HUES64 (cell line): Measurements from ENCODE around the gene PPP5C.
"Not testable (repeated sequence)": the region's sequence is repeated elsewhere in the genome, so short reads cannot be mapped to it uniquely, and the experiment has no call there.

Experiments
- H3K27ac ChIP-seq: 2 replicates; pipeline ENCODE4 v1.7.0; 2013; ENCODE audit warnings: low read depth, low read length, inconsistent platforms
- H3K27me3 ChIP-seq: 2 replicates; pipeline ENCODE4 v1.6.1; 2013; ENCODE audit warnings: mild to moderate bottlenecking, low read length; ENCODE audit not compliant: insufficient read depth
- H3K36me3 ChIP-seq: 2 replicates; pipeline ENCODE4 v1.6.1; 2013; ENCODE audit warnings: mild to moderate bottlenecking, low read length; ENCODE audit not compliant: insufficient read depth
- H3K4me1 ChIP-seq: 2 replicates; pipeline ENCODE4 v1.6.1; 2013; ENCODE audit warnings: mild to moderate bottlenecking, low read length, moderate library complexity; ENCODE audit not compliant: insufficient read depth
- H3K4me3 ChIP-seq: 2 replicates; pipeline ENCODE4 v1.5.1; 2013; ENCODE audit warnings: mild to moderate bottlenecking, low read length, moderate library complexity
- H3K9ac ChIP-seq: 2 replicates; pipeline ENCODE4 v1.6.1; 2013; ENCODE audit warnings: mild to moderate bottlenecking, low read depth, low read length
- H3K9me3 ChIP-seq: 2 replicates; pipeline ENCODE4 v1.6.1; 2013; ENCODE audit warnings: low read depth, low read length; ENCODE audit not compliant: insufficient read depth
- WGBS: fragments of 150-250, 120-280 bp; methylation state at CpG from one replicate; pipeline ENCODE4 v1.1.7; 2013; ENCODE audit warnings: missing lambda C conversion rate; 5-methylcytosine and 5-hydroxymethylcytosine counted together

PPP5C gene

DNA sequence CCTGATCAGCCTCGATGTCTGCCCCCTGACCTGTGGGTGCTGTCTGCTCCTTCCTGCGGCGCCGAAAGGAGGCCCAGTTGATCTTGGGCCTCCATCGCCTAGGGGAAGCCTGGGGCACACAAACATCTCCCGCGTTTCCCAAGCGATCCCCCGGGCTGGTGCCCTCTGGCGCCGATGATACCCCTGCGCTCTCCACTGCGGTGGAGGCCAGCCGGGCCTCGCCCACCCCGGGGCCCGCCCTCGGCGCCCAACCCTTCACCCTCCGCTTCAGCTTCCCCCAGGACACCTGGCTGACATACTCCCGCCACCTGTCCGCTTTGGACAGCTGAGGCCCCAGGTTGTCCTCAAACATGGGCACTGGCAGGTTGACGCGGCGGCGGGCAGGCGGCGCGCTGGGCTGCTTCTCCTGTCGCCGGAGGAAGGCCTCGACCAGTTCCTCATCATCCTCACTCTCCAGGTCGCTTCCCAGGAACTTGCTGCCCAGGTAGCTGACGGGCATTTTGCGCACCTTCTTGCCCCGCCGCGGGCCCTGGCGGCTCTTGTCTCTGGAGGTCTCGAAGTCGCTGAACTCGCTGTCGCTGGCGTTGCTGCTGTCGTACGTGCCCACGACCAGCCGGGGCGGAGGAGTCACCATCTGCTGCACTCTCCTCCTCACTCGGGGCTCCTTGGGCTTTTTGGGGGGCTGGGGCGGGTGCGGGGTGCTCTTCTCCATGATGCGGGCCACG, 65.2 kb downstream of the PPP5C start:
- Histone ChIP-seq H3K4me3 (peak overlapping the region; percentile 79), H3K27me3 (peaks cover 23% of the 10 kb centered on the region), H3K9ac (peak overlapping the region; percentile 80; the same call in 1 of the 2 replicates), H3K4me1 (peaks cover 10% of the 10 kb centered on the region), H3K36me3 (peaks cover 7% of the 10 kb centered on the region), H3K27ac (no peak overlapping the region), H3K9me3 (no peaks in the 10 kb centered on the region)
- 8% methylated on average over 54 of the region's 54 CpGs for WGBS

DNA sequence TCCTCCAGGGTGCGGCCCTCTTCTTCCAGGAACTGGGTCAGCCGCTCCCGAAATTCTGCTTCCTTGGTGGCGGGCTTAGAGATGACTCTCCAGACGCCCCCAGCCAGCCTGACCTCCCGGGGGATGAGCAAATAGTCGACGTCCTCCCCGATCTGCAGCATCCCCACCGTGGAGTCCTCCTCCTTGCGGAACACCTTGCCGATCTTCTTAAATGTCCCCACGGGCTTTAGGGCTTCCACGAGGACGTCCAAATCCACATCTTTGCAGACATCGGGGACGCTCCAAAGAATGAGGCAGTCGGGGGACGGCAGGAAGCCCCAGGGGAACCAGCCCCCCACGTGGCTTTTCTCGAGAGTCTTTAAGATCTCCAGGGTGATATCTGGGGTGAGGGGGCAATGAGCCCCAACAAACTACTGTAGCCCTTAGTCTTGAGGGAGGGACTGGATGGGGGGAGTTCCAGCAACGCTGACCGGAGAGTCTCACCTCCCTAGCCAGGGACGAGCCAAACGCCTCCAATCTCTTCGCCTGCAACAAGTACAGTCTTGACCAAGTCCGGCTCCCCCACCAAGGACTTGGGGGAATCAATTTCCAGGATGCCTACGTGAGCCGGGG, 65.9 kb downstream of the PPP5C start:
- H3K9ac ChIP-seq, result peak overlapping the region; percentile 80
- H3K4me1 ChIP-seq, result peaks cover 8% of the 10 kb centered on the region; the same call in 1 of the 2 replicates
- under 1% methylated on average over 29 of the region's 29 CpGs for WGBS
- H3K27ac ChIP-seq, result peak overlapping the region; percentile 71; the same call in 1 of the 2 replicates
- H3K9me3 ChIP-seq, result no peaks in the 10 kb centered on the region
- peak overlapping the region; percentile 79 for H3K4me3 ChIP-seq
- H3K27me3 ChIP-seq, result peaks cover 20% of the 10 kb centered on the region; the same call in 1 of the 2 replicates
- peaks cover 7% of the 10 kb centered on the region for H3K36me3 ChIP-seq

DNA sequence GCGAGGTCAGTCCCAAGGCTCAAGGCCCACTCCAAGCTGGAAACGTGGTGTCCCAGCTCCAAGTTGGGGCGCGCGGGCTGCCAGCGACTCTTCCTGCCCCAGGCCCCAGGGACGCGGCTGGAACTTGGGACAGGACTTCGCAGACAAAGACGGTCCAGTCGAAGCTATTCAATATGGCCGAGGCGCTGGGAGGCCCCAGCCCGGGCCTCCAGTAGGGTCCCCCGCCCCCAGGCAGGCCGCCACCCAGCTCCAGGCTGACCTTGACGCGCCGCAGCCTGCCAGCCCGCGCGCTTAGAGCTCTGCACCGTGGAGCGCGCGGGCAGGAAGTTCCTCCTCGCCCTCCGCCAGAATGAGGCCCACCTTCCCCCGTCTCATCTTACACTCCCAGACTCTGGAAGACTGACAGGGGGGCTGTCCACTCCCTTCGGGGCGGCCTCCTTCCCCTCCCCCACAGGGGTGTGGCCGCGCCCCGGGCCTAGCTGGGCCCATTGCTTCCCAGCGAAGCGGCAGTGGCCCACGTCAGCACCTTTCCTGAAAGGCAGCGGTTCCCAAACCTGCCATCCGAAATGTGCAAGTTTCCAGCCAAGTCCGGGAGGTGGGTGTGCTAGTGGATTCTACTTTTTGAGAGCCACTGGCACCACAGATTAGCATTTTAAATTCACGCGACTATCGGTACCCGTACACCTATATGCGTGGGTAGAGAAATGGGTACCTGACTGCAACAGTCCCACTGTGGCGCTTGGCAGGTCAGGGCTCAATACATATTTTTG, 66.6 kb downstream of the PPP5C start, which contains the start of gene CCDC8:
TSS of gene CCDC8 (minus strand) at position 303 of the 770 bp plus-strand sequence. CDS start 754 bp downstream, outside the sequence.
- H3K9ac ChIP-seq, result peak within 1 kb of the TSS; percentile 80
- WGBS, result 8% methylated on average over 46 of the region's 46 CpGs
- peaks cover 3% of the 10 kb centered on the region; the same call in 1 of the 2 replicates for H3K4me1 ChIP-seq
- peaks cover 18% of the 10 kb centered on the region; the same call in 1 of the 2 replicates for H3K27me3 ChIP-seq
- peak within 1 kb of the TSS; percentile 79 for H3K4me3 ChIP-seq
- peak within 1 kb of the TSS; percentile 71; the same call in 1 of the 2 replicates for H3K27ac ChIP-seq
- H3K9me3 ChIP-seq, result no peaks in the 10 kb centered on the region
- H3K36me3 ChIP-seq, result peaks cover 7% of the 10 kb centered on the region

DNA sequence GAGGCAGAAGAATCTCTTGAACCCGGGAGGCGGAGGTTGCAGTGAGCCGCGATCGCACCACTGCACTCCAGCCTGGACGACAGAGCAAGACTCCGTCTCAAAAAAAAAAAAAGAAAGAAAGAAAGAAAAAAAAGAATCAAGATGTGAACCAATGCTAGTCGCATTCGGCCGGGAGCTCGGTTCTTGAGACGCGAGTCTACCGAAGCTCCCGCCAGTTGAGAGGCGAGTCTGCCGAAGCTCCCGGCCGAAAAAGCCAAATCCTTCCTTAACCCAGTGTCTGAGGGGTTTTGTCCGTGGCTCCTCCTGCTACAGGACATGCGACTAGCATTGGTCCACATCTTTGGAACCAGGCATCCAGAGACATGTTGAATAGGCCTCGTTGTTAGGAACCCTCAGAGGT, 68.0 kb downstream of the PPP5C start:
- peaks cover 18% of the 10 kb centered on the region; the same call in 1 of the 2 replicates for H3K27me3 ChIP-seq
- H3K9ac ChIP-seq, H3K27ac ChIP-seq, H3K4me1 ChIP-seq, H3K36me3 ChIP-seq, H3K4me3 ChIP-seq, H3K9me3 ChIP-seq: not testable (repeated sequence)
- 96% methylated on average over 22 of the region's 22 CpGs for WGBS

DNA sequence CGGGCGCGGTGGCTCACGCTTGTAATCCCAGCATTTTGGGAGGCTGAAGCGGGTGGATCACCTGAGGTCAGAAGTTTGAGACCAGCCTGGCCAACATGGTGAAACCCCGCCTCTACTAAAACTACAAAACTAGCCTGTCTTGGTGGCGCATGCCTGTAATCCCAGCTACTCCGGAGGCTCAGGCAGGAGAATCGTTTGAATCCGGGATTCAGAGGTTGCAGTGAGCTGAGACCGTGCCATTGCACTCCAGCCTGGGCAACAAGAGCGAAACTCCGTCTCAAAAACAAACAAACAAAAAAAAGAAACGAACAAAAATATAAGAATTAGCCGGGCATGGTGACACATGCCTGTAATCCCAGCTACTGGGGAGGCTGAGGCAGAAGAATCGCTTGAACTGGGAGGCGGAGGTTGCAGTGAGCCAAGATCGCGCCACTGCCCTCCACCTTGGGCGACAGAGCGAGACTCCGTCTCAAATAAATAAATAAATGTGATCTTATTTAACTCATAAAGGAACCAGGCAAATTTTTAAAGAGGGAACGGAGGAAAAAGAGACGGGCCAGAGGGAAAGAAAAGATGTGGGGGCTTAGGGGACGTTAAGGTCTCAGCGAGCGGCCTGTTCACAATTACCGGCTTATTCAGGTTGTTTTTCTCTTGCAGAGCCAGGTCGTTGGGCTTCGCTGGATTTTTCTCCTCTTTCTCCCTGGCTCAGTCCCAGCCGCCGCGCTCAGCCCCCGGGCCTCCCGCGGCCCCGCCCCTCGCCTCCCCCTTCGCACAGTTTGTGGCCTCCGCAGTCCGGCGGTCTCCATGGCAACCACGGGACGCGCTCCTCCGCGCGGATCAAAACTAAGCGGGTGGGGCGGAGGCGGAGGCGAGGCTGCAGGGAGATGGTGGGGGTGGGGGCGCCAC, 69.2 kb downstream of the PPP5C start:
- Histone ChIP-seq H3K9ac (peak overlapping the region; percentile 67), H3K27ac (peak overlapping the region; percentile 66; the same call in 1 of the 2 replicates), H3K4me3 (peak overlapping the region; percentile 43), H3K27me3 (peaks cover 17% of the 10 kb centered on the region; the same call in 1 of the 2 replicates)
- H3K9me3 ChIP-seq, H3K4me1 ChIP-seq, H3K36me3 ChIP-seq: not testable (repeated sequence)
- 21% methylated on average over 49 of the region's 53 CpGs for WGBS

DNA sequence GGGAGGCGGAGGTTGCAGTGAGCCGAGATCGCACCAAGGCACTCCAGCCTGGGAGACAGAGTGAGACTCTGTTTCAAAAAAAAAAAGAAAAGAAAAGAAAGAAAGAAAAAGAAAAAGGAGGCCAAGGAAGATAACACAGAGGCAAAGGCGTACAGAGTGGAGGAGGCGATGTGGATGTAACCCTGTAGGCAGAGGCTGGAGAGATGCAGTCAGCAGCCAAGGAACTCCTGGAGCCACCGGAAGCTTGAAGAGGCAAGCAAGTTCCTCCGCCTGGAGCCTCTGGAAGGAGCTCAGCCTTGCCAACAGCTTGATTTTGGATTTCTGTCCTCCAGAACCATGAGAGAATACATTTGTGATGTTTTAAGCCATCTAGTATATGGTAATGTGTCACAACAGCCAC, 73.2 kb downstream of the PPP5C start:
- no peak overlapping the region for H3K4me3 ChIP-seq
- no peaks in the 10 kb centered on the region for H3K27me3 ChIP-seq
- no peaks in the 10 kb centered on the region; the same call in 1 of the 2 replicates for H3K4me1 ChIP-seq
- WGBS, result 90% methylated on average over 7 of the region's 7 CpGs
- H3K9ac ChIP-seq, result no peak overlapping the region
- no peaks in the 10 kb centered on the region for H3K36me3 ChIP-seq
- no peak overlapping the region for H3K27ac ChIP-seq
- H3K9me3 ChIP-seq, result no peaks in the 10 kb centered on the region

DNA sequence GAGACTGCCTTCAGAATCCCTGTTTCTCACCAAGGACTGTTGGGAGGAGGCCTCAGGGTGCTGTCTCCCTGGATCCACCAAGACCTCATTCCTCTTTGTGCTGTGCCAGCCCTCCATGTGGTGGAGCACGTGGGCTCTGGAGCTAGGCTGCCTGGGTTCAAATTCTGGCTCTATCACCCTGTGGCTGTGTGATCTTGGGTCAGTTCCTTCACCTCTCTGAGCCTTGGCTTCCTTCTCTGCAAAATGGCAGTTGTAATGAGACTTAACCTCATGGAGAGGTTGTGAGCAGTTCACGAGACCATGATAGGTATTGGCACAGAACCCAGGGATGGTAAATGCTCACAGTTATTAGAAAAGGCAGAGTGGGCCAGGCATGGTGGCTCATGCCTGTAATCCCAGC, 75.5 kb downstream of the PPP5C start:
- Histone ChIP-seq H3K9ac (no peak overlapping the region), H3K27ac (no peak overlapping the region), H3K4me3 (no peak overlapping the region), H3K27me3 (peaks cover 11% of the 10 kb centered on the region), H3K4me1 (peaks cover 7% of the 10 kb centered on the region; the same call in 1 of the 2 replicates), H3K9me3 (no peaks in the 10 kb centered on the region), H3K36me3 (no peaks in the 10 kb centered on the region)
- 84% methylated on average over 2 of the region's 2 CpGs for WGBS

DNA sequence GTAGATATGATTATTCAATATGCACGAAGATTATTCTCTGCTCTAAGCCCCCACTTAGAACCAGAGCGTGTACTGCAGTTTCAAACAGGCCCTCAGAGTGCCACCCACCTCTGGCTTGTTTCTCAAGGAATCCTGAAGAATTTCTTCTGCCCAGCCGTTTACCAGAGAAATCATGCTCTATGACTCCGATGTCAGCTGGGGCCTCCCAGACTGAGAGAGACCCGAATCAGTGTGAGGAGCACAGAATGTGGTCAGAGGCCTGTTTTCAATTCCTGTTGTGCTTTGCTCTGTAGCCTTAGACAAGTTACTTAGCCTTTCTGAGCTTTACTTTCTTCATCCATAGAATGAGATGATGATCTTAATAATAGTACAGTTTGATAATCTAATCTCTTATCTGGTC, 76.3 kb downstream of the PPP5C start:
- no peak overlapping the region for H3K27ac ChIP-seq
- H3K27me3 ChIP-seq, result peaks cover 20% of the 10 kb centered on the region
- H3K36me3 ChIP-seq, result no peaks in the 10 kb centered on the region
- WGBS, result 78% methylated on average over 5 of the region's 5 CpGs
- no peaks in the 10 kb centered on the region for H3K9me3 ChIP-seq
- no peak overlapping the region for H3K4me3 ChIP-seq
- peaks cover 7% of the 10 kb centered on the region; the same call in 1 of the 2 replicates for H3K4me1 ChIP-seq
- no peak overlapping the region for H3K9ac ChIP-seq

DNA sequence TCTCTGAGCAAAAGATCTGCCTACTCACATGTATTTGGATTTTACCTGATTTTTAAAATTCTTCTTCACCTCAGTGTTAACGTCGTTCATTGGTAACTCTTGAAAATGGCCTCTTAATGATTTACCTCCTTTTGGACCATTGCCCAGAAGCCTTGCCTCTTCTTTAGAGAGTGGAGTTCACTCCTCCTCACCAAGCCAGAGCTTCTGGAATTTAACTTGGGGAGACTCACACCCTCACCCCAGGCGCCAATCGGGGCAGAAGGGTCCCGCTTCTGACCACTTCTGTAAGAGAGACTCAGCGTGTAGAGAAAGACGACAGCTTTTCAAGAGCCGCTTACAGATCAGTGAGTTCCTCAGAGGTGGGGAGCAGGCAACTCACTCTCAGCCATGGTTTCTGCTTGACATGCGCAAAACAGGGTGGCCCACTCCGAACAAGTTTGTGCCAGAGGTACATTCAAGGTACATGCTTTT, 79.2 kb downstream of the PPP5C start:
- Histone ChIP-seq H3K4me1 (peaks cover 7% of the 10 kb centered on the region; the same call in 1 of the 2 replicates), H3K27me3 (peaks cover 25% of the 10 kb centered on the region), H3K4me3 (peak overlapping the region; percentile 71), H3K27ac (no peak overlapping the region), H3K9ac (peak overlapping the region; percentile 39; the same call in 1 of the 2 replicates), H3K36me3 (no peaks in the 10 kb centered on the region), H3K9me3 (no peaks in the 10 kb centered on the region)
- 24% methylated on average over 10 of the region's 10 CpGs for WGBS

DNA sequence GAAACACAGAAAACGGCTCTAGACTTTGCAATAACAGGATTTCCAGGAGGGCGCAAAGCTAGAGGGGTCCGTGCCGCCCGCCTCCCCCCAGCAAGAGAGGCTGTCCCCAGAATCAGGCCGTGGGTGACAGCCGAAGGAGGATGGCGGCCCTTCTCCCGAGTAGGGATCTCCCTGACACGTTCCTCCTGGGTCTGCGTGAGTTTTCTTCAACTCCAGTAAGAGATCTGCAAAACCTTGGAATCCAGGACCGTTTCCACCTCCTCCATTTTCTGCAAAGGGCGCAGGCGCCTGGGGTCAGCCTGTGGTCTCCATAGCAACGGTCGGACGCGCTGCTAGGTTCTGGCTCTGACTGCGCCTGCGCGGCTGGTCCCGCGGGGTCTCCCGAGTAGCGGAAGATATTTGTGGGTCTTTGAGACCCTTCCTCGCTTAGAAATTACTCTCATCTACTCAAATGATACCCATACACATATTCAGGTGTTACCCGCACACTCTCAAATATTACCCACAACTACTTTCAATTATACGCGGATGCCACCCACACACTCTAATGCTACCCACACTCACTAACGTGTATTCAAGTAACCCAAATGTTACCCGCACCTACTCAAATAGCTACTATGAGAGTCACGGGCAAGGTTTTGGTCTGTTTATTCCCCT, 79.7 kb downstream of the PPP5C start:
- H3K36me3 ChIP-seq, result no peaks in the 10 kb centered on the region
- H3K27me3 ChIP-seq, result peaks cover 25% of the 10 kb centered on the region
- H3K4me1 ChIP-seq, result peaks cover 7% of the 10 kb centered on the region; the same call in 1 of the 2 replicates
- peak overlapping the region; percentile 71 for H3K4me3 ChIP-seq
- WGBS, result 9% methylated on average over 32 of the region's 32 CpGs
- H3K9ac ChIP-seq, result peak overlapping the region; percentile 39; the same call in 1 of the 2 replicates
- no peak overlapping the region for H3K27ac ChIP-seq
- no peaks in the 10 kb centered on the region for H3K9me3 ChIP-seq
